ENCODE data around the gene POU3F1. TPM values are rescaled to one million over a fixed set of nuclear protein-coding genes. Genes with fewer than 3 reads are reported as not detected.

POU3F1 gene
- total RNA-seq, 1 donor from 2014 or later, result 1.2 TPM

DNA sequence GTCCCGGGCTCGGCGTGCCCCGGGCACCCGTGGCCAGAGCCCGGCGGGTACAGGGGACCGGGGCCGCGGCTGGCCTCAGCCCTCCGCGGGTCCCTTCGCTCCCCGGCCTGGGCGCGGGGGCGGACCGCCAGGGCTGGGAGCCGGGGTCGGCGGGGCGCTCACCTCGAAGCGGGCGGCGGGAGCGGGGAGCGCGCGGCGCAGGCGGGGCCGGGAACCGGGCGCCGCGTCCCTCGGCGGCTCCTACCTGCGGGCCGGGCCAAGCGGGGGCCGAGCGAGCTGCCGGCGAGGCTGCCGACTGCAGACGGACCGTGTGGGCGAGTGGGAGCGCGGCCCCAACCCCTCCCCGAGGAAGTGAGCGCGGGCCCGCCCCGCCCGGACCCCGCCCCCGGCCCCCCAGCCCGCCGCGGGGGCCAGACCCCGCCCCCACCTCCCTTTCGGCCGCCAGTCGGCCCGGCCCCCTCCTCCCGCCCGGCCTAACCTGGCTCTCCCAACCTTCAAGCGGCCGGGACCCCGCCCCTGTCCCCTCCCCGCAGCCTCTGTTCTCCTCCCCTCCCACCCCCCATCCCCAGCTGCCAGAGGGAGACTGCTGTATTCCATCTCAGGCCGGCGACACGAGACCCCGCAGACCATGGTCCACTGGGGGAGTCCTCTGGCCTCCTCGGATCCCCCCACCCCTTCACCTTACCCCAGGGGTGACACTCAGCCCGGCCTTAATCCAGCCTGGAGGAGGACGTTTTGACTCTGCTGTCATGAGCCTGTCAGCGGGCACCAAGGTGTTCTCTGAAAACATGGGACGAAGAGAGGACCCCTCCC lies 41.2 kb downstream of the POU3F1 start, which contains the start of gene FHL3:
Gene FHL3 (minus strand): TSS at position 320 of the 813 bp plus-strand sequence. CDS start 6,102 bp downstream, outside the sequence.
- Mint-ChIP-seq H3K4me3 (ENCODE audit: unreplicated experiment) (peak within 1 kb of the TSS; percentile 99), H3K9me3 (ENCODE audit: unreplicated experiment) (no peaks in the 10 kb centered on the region), H3K27me3 (ENCODE audit: unreplicated experiment) (peaks cover 9% of the 10 kb centered on the region), H3K27ac (ENCODE audit: unreplicated experiment) (peak within 1 kb of the TSS; percentile 81), H3K36me3 (ENCODE audit: low read depth, unreplicated experiment) (peaks cover 10% of the 10 kb centered on the region), H3K4me1 (ENCODE audit: unreplicated experiment) (peaks cover 55% of the 10 kb centered on the region)
- TF ChIP-seq, protein P1, sequence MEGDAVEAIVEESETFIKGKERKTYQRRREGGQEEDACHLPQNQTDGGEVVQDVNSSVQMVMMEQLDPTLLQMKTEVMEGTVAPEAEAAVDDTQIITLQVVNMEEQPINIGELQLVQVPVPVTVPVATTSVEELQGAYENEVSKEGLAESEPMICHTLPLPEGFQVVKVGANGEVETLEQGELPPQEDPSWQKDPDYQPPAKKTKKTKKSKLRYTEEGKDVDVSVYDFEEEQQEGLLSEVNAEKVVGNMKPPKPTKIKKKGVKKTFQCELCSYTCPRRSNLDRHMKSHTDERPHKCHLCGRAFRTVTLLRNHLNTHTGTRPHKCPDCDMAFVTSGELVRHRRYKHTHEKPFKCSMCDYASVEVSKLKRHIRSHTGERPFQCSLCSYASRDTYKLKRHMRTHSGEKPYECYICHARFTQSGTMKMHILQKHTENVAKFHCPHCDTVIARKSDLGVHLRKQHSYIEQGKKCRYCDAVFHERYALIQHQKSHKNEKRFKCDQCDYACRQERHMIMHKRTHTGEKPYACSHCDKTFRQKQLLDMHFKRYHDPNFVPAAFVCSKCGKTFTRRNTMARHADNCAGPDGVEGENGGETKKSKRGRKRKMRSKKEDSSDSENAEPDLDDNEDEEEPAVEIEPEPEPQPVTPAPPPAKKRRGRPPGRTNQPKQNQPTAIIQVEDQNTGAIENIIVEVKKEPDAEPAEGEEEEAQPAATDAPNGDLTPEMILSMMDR (IDR thresholded peaks at IDR 0.05; ENCODE audit: unreplicated experiment), result no peak
- DNase-seq (ENCODE audit: low spot score), result peak; percentile 70

GRCh38 chr1:38004284-38005108 lies 42.1 kb downstream of the POU3F1 start:
- Mint-ChIP-seq H3K4me1 (ENCODE audit: unreplicated experiment) (peaks cover 57% of the 10 kb centered on the region), H3K4me3 (ENCODE audit: unreplicated experiment) (peak overlapping the region; percentile 99), H3K27me3 (ENCODE audit: unreplicated experiment) (peaks cover 9% of the 10 kb centered on the region), H3K27ac (ENCODE audit: unreplicated experiment) (peak overlapping the region; percentile 81), H3K36me3 (ENCODE audit: low read depth, unreplicated experiment) (peaks cover 10% of the 10 kb centered on the region), H3K9me3 (ENCODE audit: unreplicated experiment) (no peaks in the 10 kb centered on the region)
- TF ChIP-seq, protein P1 (IDR thresholded peaks at IDR 0.05; ENCODE audit: unreplicated experiment), result no peak
- no peak for DNase-seq (ENCODE audit: low spot score)

DNA sequence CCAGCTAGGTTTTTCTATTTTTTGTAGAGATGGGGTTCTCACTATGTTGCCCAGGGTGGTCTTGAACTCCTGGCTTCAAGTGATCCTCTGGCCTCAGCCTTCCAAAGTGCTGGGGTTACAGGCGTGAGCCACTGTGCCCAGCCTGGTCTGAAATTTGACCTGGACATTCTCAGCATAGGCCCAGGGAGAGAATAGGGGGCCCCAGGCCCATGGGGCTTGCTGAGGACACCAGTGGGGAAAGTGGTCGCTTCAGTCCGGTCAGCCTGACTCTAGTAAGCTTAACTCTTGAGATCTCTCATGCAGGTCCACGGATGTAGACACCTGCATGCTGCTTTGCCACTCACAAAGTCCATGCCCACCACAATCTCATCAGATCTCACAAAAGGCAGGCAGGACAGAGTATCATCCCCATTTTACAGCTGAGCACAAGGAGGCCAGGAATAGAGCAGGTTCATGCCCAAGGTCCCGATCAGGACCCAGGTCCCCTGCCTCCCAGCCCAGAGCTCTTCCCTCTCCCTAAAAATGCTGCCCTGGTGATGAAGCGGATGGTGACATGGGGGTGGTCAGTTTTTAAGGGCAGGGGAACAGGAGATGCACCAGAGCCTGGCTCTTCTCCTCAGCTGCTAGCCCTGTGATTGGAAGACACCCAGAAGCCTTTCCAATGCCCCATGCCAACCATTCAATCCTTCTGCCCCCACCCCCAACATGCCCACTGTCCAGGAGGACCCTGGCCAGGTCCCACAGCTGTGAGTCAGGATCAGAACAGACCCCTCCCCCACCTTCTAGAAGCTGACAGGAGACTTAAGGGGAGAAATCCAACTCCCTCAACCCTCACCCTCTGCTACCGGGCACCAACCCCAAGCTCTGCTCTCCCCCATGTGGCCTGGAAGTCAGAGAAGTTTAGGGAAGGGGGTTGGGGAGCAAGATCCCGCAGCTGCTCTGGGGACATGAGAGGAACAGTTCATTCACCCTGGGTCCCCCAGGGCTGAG lies 43.0 kb downstream of the POU3F1 start:
- H3K4me1 Mint-ChIP-seq (ENCODE audit: unreplicated experiment), result peaks cover 57% of the 10 kb centered on the region
- no peak for DNase-seq (ENCODE audit: low spot score)
- H3K36me3 Mint-ChIP-seq (ENCODE audit: low read depth, unreplicated experiment), result peaks cover 17% of the 10 kb centered on the region
- H3K27me3 Mint-ChIP-seq (ENCODE audit: unreplicated experiment), result peaks cover 12% of the 10 kb centered on the region
- H3K4me3 Mint-ChIP-seq (ENCODE audit: unreplicated experiment), result peak overlapping the region; percentile 99
- TF ChIP-seq, protein P1 (IDR thresholded peaks at IDR 0.05; ENCODE audit: unreplicated experiment), result no peak
- no peaks in the 10 kb centered on the region for H3K9me3 Mint-ChIP-seq (ENCODE audit: unreplicated experiment)
- peak overlapping the region; percentile 80 for H3K27ac Mint-ChIP-seq (ENCODE audit: unreplicated experiment)

DNA sequence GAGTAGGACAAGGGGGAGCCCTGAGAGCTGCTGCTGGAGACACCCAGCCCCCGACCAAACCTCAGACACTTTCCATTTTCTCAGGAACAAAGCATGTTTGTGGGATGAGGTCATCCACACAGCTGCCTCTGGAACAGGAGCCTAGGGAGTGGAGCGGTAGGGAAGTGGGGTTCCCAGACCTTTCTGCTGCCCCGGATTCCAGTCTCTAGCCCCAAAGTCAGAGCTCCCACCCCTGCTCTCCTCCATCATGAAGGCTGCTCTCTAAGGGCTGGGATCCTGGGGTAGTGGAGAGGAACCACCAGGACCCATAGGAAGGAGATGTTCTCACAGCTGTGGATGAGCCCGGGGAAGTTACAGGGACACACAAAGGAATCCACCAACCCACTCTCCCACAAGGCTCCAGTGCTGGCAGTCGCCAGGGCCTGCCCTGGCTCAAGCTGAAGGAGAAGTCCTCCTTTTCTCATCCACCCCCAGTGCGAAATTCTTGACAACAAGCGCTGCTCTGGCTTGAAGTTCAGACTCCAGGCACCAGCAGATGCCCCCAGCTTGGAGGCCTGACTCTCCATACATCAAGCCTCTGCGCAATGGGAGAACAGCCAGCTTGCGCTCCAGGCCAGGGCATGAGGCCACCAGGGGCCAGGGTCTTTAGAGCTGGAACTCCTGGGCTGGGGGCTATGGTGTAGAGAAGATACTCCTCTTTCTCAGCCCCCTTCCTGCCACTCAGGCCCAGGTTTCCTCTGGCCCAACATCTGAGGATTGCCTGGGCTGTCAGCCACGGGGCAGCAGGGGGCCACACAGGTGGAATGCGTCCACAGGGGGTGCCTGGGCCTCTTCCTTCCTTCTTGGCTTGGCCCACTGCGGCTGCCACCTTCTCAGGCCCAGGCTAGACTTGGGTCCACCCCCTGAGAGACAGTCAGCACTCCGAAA lies 45.8 kb downstream of the POU3F1 start:
- TF ChIP-seq, protein P1 (IDR thresholded peaks at IDR 0.05; ENCODE audit: unreplicated experiment), result no peak
- Mint-ChIP-seq H3K27me3 (ENCODE audit: unreplicated experiment) (peaks cover 19% of the 10 kb centered on the region), H3K36me3 (ENCODE audit: low read depth, unreplicated experiment) (peaks cover 36% of the 10 kb centered on the region), H3K4me1 (ENCODE audit: unreplicated experiment) (peaks cover 71% of the 10 kb centered on the region), H3K9me3 (ENCODE audit: unreplicated experiment) (no peaks in the 10 kb centered on the region), H3K4me3 (ENCODE audit: unreplicated experiment) (peak overlapping the region; percentile 86), H3K27ac (ENCODE audit: unreplicated experiment) (peak overlapping the region; percentile 100)
- DNase-seq (ENCODE audit: low spot score), result peak; percentile 51
